Stimulated activated CD4-positive, alpha-beta T cell treated with anti-CD3 and anti-CD28 coated beads, Interleukin-12 subunit alpha, Interleukin-12 subunit beta, amount 100 ng/mL, for 4 hours (primary cell): Measurements from ENCODE around the gene DHX34.
"Not testable (repeated sequence)": the region's sequence is repeated elsewhere in the genome, so short reads cannot be mapped to it uniquely, and the experiment has no call there.

Source experiments
- DNase-seq: peaks from one replicate; pipeline ENCODE4 v3.0.0-alpha.2; 2020

The DHX34 gene, protein sequence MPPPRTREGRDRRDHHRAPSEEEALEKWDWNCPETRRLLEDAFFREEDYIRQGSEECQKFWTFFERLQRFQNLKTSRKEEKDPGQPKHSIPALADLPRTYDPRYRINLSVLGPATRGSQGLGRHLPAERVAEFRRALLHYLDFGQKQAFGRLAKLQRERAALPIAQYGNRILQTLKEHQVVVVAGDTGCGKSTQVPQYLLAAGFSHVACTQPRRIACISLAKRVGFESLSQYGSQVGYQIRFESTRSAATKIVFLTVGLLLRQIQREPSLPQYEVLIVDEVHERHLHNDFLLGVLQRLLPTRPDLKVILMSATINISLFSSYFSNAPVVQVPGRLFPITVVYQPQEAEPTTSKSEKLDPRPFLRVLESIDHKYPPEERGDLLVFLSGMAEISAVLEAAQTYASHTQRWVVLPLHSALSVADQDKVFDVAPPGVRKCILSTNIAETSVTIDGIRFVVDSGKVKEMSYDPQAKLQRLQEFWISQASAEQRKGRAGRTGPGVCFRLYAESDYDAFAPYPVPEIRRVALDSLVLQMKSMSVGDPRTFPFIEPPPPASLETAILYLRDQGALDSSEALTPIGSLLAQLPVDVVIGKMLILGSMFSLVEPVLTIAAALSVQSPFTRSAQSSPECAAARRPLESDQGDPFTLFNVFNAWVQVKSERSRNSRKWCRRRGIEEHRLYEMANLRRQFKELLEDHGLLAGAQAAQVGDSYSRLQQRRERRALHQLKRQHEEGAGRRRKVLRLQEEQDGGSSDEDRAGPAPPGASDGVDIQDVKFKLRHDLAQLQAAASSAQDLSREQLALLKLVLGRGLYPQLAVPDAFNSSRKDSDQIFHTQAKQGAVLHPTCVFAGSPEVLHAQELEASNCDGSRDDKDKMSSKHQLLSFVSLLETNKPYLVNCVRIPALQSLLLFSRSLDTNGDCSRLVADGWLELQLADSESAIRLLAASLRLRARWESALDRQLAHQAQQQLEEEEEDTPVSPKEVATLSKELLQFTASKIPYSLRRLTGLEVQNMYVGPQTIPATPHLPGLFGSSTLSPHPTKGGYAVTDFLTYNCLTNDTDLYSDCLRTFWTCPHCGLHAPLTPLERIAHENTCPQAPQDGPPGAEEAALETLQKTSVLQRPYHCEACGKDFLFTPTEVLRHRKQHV

DNA sequence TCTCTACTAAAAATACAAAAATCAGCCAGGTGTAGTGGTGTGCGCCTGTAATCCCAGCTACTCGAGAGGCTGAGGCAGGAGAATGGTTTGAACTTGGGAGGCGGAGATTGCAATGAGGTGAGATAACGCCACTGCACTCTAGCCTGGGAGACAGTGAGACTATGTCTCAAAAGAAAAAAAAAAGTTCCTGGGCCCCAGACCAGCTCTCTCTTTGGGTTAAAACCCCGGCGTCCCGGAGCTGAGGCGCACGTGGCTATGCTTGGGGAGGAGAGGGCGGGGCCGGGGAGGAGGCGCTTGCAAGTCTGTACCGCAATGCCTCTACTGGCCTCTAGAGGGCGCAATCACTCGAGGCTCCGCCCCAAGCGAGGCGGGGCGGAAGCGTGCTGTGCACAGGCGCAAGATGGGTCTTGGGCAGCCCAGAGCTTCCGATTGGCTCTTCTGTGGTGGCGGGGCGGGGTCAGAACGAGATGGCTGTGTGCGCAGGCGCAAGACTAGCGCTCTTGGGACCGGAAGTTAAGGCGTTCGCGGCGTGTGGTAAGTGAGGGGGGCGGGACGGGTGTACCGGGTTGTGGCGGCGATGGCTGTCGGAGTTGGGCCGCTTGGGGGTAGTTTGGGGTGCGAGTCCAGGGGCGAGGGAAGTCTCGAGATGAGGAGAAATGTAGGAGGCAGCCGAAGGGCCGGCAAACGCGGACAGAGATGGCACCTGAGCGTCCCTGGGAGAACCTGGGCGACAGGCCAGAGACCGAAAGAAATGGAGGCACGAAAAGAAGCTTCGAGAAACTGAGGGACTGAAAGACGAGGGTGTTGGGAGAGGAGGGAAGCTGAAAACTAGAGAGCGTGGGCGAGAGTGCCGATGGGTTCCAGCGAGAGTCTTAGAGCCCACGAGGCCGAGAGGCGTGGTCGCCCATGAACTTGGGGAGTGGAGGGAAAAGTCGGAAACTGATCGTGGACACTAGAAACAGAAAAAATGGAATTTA lies at the start of gene DHX34:
Gene DHX34 (plus strand): TSS at position 497 of the 977 bp plus-strand sequence. CDS start 3,716 bp downstream, outside the sequence.
- peak; percentile 98 for DNase-seq

- not testable (repeated sequence) for DNase-seq
Observed at GRCh38 chr19:47300867-47301266, 48.2 kb upstream of the DHX34 start.

- no peak for DNase-seq
Observed at GRCh38 chr19:47302249-47302648, 46.9 kb upstream of the DHX34 start.

DNA sequence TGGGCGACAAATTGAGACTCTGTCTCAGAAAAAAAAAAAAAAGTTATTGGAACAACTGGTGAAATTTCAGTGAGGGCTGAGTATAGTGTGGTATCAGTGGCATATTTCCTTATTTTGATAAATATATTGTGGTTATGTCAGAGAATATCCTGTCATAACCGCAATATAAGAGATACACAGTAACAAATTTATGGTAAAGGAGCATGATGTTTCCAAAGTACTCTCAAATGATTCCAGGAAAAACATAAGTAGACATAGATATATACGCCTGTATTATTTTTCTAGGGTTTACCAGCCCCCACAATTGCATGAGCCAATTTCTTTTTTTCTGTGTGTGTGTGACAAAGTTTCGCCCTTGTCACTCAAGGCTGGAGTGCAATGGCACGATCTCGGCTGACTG lies 45.1 kb upstream of the DHX34 start:
- DNase-seq, result no peak

- DNase-seq, result peak; percentile 63
Observed at GRCh38 chr19:47305309-47305751, 43.8 kb upstream of the DHX34 start.

DNA sequence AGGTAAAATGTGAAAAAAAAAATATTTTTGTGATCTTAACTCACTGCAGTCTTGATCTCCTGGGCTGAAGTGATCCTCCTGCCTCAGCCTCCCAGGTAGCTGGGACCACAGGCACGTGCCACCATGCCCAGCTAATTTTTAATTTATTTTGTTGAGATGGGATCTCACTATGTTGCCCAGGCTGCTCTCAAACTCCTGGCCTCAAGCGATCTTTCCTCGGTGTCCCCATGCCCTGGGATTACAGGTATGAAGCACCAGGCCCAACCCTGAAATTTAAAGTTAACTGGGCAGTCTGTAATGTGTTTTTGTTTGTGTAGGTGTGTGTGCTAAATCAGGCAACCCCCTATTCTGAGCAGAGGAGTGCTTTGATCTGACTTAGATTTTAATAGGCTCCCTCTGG lies 42.8 kb upstream of the DHX34 start:
- no peak for DNase-seq

- no peak for DNase-seq
Observed at GRCh38 chr19:47309038-47309437, 40.1 kb upstream of the DHX34 start.

DNA sequence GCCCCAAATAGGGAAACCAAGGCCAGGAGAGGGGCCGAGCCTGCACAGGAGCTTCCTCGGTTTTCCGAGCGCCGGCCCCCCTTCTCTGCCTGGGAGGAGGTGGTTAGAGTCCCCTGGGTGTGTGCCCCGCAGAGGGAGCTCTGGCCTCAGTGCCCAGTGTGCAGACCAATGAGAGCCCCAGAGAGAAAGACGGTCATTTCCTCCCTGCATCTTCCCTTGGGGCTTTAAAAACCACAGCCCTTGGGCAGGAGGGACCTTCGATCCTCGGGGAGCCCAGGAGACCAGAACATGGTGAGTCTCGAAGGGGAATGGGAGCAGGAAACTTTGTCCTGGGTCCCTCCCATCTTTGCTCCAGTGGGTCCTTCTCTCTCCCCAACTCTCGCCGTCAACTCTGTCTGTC lies 39.5 kb upstream of the DHX34 start, which contains the start of gene C5AR1:
Gene C5AR1 (plus strand): TSS at position 254 of the 400 bp plus-strand sequence. CDS start 35 bp downstream, at position 289.
- DNase-seq, result no peak

DNA sequence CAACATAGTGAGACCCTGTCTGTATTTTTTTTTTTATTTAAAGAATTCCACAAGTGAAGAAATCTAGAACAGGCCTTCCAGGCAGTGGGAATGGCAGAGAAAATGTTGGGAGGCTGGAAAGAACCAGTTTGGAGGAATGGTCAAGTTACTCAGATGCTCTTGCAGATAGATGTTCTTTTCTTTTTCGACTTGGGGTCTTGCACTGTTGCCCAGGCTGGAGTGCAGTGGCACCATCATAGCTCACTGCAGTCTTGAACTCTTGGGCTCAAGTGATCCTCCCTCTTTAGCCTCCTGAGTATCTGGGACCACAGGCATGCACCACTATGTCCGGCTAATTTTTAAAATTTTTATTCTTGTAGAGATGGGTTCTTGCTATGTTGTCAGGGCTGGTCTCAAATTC lies 38.8 kb upstream of the DHX34 start:
- no peak for DNase-seq

- no peak for DNase-seq
Observed at GRCh38 chr19:47310819-47311218, 38.3 kb upstream of the DHX34 start.

DNA sequence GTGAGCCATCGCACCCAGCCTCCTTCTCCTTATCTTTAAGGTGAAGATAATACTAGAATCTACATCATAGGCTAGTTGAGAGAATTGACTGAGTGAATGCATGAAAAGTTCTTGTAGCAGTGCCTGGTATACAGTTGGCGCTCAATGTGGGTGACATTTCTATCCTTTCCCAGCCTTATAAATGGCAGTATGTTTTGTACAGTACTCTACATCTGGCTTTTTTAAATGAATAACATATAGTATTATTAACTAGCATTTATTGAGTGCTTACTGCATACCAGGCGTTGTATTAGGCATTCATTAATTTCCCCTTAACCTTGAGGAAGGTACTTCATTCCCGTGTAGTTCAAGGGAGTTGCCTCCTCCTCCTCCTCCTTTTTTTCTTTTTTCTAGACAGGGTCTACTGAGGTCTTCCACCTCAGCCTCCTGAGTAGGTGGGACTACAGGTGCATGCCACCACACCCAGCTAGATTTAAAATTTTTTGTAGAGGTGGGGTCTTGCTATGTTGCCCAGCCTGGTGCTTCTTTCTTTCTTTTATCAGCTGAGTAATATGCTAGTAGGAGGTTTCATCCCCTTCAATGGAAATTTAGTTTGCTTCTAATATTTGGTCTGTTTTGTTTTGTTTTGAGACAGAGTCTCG lies 36.6 kb upstream of the DHX34 start:
- DNase-seq, result no peak

GRCh38 chr19:47313754-47314295 lies 35.3 kb upstream of the DHX34 start:
- no peak for DNase-seq

DNA sequence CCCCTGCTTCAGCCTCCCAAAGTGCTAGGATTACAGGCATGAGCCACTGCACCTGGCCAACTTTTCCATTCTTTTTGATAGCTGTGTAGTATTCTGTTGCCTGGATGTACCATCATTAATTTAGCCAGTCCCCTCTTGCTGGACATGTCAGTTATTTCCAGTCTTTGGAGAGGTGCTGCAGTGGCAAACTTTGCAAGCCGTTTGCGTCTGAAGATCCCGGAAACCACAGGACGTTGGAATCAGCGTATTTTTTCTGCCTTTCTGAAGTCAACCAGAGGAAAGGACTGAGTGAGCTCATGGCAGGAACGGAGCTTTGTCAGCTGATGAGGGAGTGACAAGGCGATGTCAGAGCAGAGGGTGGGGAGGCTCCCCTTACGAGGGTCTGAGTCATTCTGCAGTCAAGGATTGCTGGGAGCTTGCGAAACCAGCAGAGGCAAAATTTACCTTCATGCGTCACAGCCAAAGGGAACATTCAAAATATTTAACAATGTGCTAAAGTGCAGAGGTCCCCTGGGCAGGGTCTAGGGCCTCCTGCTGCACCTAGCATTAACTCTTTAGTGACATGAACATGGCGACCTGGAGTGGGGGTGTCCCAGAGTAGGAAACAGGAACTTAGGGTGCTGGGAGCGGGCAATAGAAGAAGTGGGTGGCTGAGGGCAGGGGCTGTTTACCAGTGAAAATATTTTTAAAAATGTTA lies 33.8 kb upstream of the DHX34 start:
- DNase-seq, result peak; percentile 6

DNA sequence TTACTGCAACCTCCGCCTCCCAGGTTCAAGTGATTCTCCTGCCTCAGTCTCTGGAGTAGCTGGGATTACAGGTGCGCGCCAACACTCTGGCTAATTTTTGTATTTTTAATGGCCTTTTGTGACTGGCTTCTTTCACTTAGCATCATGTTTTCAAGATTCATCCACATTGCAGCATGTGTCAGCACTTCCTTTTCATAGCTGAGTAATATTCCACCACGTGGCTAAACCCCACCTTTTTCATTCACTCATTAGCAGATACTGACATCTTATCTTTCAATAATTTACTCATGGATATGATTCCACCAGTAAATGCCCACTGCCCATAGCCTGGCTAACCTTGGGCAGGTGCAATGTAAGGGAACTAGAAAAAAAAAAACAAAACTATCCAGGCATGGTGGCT lies 32.6 kb upstream of the DHX34 start:
- no peak for DNase-seq

GRCh38 chr19:47319923-47320871 lies 28.9 kb upstream of the DHX34 start:
- no peak for DNase-seq

DNA sequence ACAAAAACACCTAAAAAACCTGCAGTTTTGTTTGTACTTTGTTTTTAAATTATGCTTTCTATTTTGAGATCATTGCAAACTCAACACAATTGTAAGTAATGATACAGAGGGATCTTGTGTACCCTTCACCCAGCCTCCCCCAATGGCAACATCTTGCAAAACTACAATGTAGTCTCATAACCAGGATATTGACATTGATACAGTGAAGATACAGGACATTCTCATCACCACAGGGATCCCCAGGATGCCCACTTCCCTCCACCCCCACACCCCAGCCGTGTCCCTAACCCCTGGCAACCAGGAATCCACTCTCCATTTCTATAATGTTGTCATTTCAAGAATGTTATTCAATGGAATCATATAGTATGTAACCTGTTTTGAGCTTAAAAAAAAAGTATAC lies 27.5 kb upstream of the DHX34 start:
- DNase-seq, result no peak

GRCh38 chr19:47322058-47322457 lies 27.1 kb upstream of the DHX34 start:
- no peak for DNase-seq

- no peak for DNase-seq
Observed at GRCh38 chr19:47323409-47323808, 25.7 kb upstream of the DHX34 start.

- DNase-seq, result no peak
Observed at GRCh38 chr19:47323872-47324271, 25.2 kb upstream of the DHX34 start.
